Right lobe of liver (tissue), 6 donors: ENCODE results near the gene EYA4. TPM values are rescaled to one million over a fixed set of nuclear protein-coding genes. Genes with fewer than 3 reads are reported as not detected.
A peak's percentile ranks its signal among the peaks of the same experiment; 100 is the strongest.

Source experiments
- ATAC-seq, 4 donors: fragments of 200-7000 bp; cut with Tn5 transposase; one replicate each; pipeline ENCODE4 v1.9.1; 2020; ENCODE audit warnings: mild to moderate bottlenecking in 4 of 4, moderate library complexity in 4 of 4
- DNase-seq, 3 donors: peaks; one replicate each; pipeline ENCODE4 v3.0.0-alpha.2; 2020
- H3K27ac ChIP-seq, 3 donors: fragments of 200-600 bp; one replicate each; pipeline ENCODE4 v1.8.0; 2022
- H3K27me3 ChIP-seq, 2 donors: fragments of 200-600 bp; one replicate each; pipeline ENCODE4 v1.8.0; 2022
- H3K36me3 ChIP-seq, 4 donors: fragments of 200-600 bp; sonication (generic) in 1 of 4; one replicate each; pipeline versions ENCODE4 v1.5.1 to v1.8.0; 2017 to 2022; ENCODE audit warnings: control low read depth in 1 of 4
- H3K4me1 ChIP-seq, 4 donors: fragments of 200-600 bp; sonication (generic) in 1 of 4; one replicate each; pipeline versions ENCODE4 v1.5.1 to v1.8.0; 2017 to 2022; ENCODE audit warnings: control low read depth in 1 of 4
- H3K4me3 ChIP-seq, 3 donors: fragments of 200-600 bp; one replicate each; pipeline ENCODE4 v1.8.0; 2022
- H3K9me3 ChIP-seq, 4 donors: fragments of 200-600 bp; sonication (generic) in 1 of 4; one replicate each; pipeline versions ENCODE4 v1.5.1 to v1.8.0; 2017 to 2022; ENCODE audit warnings: control low read depth in 1 of 4
- POLR2A ChIP-seq: fragments of 450-650 bp; IDR thresholded peaks from one replicate; pipeline ENCODE4 v1.6.1; 2017; ENCODE audit warnings: antibody characterized with exemption, mild to moderate bottlenecking
- WGBS: methylation state at CpG from one replicate; pipeline ENCODE4 v1.1.6; 2018; ENCODE audit warnings: low coverage, low lambda C conversion rate; ENCODE audit not compliant: insufficient coverage; ENCODE audit errors: missing lambda C conversion rate; 5-methylcytosine and 5-hydroxymethylcytosine counted together
- intact Hi-C, 2 donors: fragments of 100-400 bp; cut with DNase I; formaldehyde crosslinking; loops; one replicate each; pipeline versions ENCODE4 v1.11.2 to v1.14.1; 2022
- total RNA-seq, 6 experiments: library from RNA; depleted of rRNA in 2 of 6; stranded (reverse); fragments of >200 nt in 2 of 6; fragmentation: NEBNext Ultra II Directional in 3 of 6; extraction: Animal tissue kit (Norgen Biotek cat#: 25700) in 3 of 6; gene quantifications; one replicate each; pipeline versions ENCODE4 v1.1.0 to v1.2.4, GENCODE V29; 2016 to 2023
- TF ChIP-seq, protein P1 (sequence below), 4 donors: fragments of 200-600 bp in 3 of 4; fragments of 450-650 bp in 1 of 4; IDR thresholded peaks; one replicate each; pipeline versions ENCODE4 v1.5.1 to v1.8.0; 2016 to 2022; ENCODE audit warnings: antibody characterized with exemption in 4 of 4, mild to moderate bottlenecking in 2 of 4
- donor health status: DM: no; HTN: yes; CAD: no.
- donor health status: DM: no; HTN: no; CAD: no.
- donor health status: DM: no; HTN: no; CAD: no.
- donor health status: DM: no; HTN: yes; CAD: no.
- donor health status: DM: no; HTN: yes; CAD: no.

The EYA4 gene
- total RNA-seq, 6 experiments from 2014 or later, result 0.09 to 0.37 (median 0.35) TPM; not detected in 1

- H3K9me3 ChIP-seq, result no peaks in the 10 kb centered on the region
- H3K36me3 ChIP-seq, result no peaks in the 10 kb centered on the region
- no peak overlapping the region for H3K4me3 ChIP-seq
- H3K27ac ChIP-seq, result no peak overlapping the region
- intact Hi-C loops, result no loop called here
- H3K27me3 ChIP-seq, result no peaks in the 10 kb centered on the region
- DNase-seq (no peak), ATAC-seq (no peak)
- no peak for TF ChIP-seq POLR2A
- TF ChIP-seq, protein P1, sequence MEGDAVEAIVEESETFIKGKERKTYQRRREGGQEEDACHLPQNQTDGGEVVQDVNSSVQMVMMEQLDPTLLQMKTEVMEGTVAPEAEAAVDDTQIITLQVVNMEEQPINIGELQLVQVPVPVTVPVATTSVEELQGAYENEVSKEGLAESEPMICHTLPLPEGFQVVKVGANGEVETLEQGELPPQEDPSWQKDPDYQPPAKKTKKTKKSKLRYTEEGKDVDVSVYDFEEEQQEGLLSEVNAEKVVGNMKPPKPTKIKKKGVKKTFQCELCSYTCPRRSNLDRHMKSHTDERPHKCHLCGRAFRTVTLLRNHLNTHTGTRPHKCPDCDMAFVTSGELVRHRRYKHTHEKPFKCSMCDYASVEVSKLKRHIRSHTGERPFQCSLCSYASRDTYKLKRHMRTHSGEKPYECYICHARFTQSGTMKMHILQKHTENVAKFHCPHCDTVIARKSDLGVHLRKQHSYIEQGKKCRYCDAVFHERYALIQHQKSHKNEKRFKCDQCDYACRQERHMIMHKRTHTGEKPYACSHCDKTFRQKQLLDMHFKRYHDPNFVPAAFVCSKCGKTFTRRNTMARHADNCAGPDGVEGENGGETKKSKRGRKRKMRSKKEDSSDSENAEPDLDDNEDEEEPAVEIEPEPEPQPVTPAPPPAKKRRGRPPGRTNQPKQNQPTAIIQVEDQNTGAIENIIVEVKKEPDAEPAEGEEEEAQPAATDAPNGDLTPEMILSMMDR (IDR thresholded peaks at IDR 0.05), result no peak
- H3K4me1 ChIP-seq, result no peaks in the 10 kb centered on the region
- WGBS, result 30% methylated on average over 2 of the region's 2 CpGs
These were observed 314.5 kb downstream of the EYA4 start for GRCh38 chr6:133555685-133556084.

DNA sequence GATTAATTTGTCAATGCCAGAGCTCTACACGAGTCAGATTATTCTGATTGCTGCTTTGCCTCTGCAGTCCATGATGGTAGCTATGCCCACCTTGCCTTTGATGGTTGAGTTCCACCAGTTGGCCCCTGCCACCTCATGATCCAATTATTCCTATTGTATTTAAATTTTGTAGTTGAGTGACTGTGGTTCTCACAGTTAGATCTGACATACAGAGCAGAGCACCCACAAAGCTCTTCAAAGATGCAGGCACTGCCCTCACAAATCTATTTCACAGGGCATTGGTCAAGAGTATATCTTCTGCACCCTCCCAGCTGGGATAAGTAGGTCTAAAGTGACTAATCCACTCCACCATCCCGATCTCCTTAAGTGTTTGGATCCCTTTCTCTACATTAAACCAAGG lies 318.8 kb downstream of the EYA4 start:
- H3K4me1 ChIP-seq, result no peaks in the 10 kb centered on the region
- H3K27me3 ChIP-seq, result no peaks in the 10 kb centered on the region
- intact Hi-C loops, result no loop called here
- DNase-seq, result no peak
- TF ChIP-seq POLR2A, result no peak
- TF ChIP-seq, protein P1 (IDR thresholded peaks at IDR 0.05), result no peak
- no peak for ATAC-seq
- WGBS, result 54% methylated on average over 2 of the region's 2 CpGs
- H3K4me3 ChIP-seq, result no peak overlapping the region
- no peaks in the 10 kb centered on the region for H3K36me3 ChIP-seq
- H3K27ac ChIP-seq, result no peak overlapping the region
- H3K9me3 ChIP-seq, result no peaks in the 10 kb centered on the region

GRCh38 chr6:133567636-133568035 lies 326.5 kb downstream of the EYA4 start:
- Histone ChIP-seq H3K36me3 (no peaks in the 10 kb centered on the region), H3K9me3 (no peaks in the 10 kb centered on the region), H3K4me3 (no peak overlapping the region), H3K4me1 (peaks cover 0 to 4% (median 0%) of the 10 kb centered on the region in 4 donors), H3K27ac (no peak overlapping the region), H3K27me3 (peaks cover 0 to 3% of the 10 kb centered on the region in 2 donors)
- DNase-seq, result no peak
- ATAC-seq, result no peak
- TF ChIP-seq, protein P1 (IDR thresholded peaks at IDR 0.05), result no peak
- WGBS, result 59% methylated on average over 6 of the region's 6 CpGs
- intact Hi-C loops, result loop anchor here in 1 of 2 donors (5.0 kb wide), 1 partner anchor 350 kb away; no protein-coding TSS in a partner anchor

DNA sequence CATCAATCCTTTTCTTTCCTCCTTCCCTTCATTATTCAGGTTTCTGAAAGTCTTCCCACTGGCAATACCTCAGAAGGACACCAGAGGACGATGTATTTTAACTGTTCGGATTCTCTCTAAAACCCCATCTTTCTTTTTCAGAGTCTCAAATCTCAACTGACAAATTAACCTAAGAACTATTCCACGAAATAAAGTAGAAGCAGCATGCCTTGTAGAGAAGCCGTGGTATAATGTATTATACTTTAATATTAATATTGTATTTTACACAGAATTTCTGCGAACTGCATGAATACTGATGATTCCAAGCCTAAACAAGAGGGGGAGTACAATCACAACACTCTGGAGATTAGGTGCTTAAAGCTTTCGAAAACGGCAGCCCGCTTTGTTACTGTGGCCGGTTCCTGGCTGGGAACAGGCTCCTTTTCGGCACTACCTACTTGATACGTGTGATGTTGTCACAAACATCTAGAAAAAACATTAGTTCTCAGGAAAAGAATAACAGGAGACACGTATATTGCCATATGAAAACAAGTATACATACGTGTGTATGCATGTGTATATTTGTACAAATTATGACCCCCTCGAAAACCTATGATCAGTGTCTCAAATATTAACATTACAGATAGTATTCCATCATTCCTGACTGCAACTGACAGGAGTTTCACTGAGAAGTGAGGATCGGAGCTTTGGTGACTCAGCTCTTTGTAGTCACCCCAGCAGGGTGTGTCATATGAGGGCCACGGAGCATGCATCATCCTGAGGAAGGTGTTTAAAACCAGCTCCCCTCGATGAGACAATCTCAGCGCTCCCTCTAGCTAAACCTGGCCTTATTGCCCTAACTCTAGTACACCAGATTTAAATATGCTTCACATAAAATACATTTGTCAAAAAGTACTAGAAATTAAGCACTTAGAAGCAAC lies 328.1 kb downstream of the EYA4 start:
- Histone ChIP-seq H3K4me1 (peaks cover 0 to 4% (median 0%) of the 10 kb centered on the region in 4 donors), H3K27ac (no peak overlapping the region), H3K27me3 (peaks cover 0 to 3% of the 10 kb centered on the region in 2 donors), H3K4me3 (peak overlapping the region; percentile 2 to 41 (median 3)), H3K9me3 (no peaks in the 10 kb centered on the region), H3K36me3 (no peaks in the 10 kb centered on the region)
- ATAC-seq, result peak; percentile 71 to 95 (median 78)
- intact Hi-C loops, result loop anchor here in 1 of 2 donors (5.0 kb wide), 1 partner anchor 348 kb away; no protein-coding TSS in a partner anchor
- no peak for DNase-seq
- TF ChIP-seq, protein P1 (IDR thresholded peaks at IDR 0.05), result peak; percentile 81 to 90 (median 85)
- TF ChIP-seq POLR2A, result no peak
- WGBS, result 7% methylated on average over 17 of the region's 18 CpGs
